GM12892 (cell line): ENCODE data around the gene KIRREL3.

Experiments
- POLR2A ChIP-seq: IDR thresholded peaks from 2 replicates; pipeline ENCODE4 v1.6.1; 2011; ENCODE audit warnings: low read depth, low read length, control low read depth
- POLR2AphosphoS5 ChIP-seq: IDR thresholded peaks from 2 replicates; pipeline ENCODE4 v1.6.1; 2011; ENCODE audit warnings: low read depth, low read length, control low read depth
- TAF1 ChIP-seq: IDR thresholded peaks from 2 replicates; pipeline ENCODE4 v1.6.1; 2011; ENCODE audit warnings: low read depth, mild to moderate bottlenecking, control low read depth, low read length, borderline replicate concordance

- TF ChIP-seq POLR2A (no peak), POLR2AphosphoS5 (no peak), TAF1 (no peak)
These were observed 516.3 kb downstream of the KIRREL3 start for GRCh38 chr11:126484266-126484665.
